COLO829 (cell line): ENCODE measurements around the gene MAPKAPK5.
"Not testable (repeated sequence)": the region's sequence is repeated elsewhere in the genome, so short reads cannot be mapped to it uniquely, and the experiment has no call there.

Experiments
- DNase-seq: peaks from one replicate; pipeline ENCODE4 v3.0.0; 2012; ENCODE audit warnings: low spot score

MAPKAPK5 gene, protein sequence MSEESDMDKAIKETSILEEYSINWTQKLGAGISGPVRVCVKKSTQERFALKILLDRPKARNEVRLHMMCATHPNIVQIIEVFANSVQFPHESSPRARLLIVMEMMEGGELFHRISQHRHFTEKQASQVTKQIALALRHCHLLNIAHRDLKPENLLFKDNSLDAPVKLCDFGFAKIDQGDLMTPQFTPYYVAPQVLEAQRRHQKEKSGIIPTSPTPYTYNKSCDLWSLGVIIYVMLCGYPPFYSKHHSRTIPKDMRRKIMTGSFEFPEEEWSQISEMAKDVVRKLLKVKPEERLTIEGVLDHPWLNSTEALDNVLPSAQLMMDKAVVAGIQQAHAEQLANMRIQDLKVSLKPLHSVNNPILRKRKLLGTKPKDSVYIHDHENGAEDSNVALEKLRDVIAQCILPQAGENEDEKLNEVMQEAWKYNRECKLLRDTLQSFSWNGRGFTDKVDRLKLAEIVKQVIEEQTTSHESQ

DNA sequence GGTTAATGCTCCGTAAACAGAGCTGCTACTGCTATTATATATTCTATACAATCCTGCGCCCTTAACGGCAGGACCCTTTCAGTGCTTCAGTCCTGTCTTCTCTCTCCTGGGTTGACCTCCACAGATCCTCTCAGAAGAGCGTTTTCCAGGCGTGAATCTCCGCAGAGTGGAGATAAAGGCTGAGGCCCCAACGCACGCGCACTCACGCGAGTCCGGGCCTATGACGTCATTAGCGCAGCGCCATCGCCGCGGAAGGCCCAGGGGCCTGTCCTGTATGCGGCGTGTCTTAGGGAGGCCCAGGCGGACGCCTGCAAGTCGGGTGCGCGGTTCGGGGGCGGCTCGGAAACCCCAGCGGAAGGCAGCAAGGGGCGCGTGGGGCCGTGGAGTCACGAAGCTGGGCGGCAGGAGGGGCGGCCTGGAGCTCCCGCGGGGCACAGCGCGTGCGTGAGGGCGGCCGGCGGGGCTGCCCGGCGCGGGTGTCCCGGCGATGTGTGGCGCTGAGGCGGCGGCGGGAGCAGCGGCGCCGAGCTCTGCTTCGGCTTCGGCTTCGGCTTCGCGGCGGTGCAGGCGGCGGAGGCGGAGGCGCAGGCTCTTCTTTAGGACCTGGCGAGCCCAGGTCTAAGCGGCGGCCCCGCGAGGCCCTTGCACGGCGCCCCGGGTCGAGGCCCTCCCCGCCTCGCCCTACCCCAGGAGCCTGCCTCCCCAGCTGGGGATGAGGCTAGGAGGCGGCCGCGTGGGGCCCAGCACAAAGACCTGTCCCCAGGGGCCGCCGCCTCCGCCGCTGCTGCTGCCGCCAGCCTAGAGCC, at the start of gene MAPKAPK5:
TSS of gene MAPKAPK5 (plus strand) at position 479 of the 806 bp plus-strand sequence. CDS start 506 bp downstream, outside the sequence.
- DNase-seq = peak; percentile 99

DNA sequence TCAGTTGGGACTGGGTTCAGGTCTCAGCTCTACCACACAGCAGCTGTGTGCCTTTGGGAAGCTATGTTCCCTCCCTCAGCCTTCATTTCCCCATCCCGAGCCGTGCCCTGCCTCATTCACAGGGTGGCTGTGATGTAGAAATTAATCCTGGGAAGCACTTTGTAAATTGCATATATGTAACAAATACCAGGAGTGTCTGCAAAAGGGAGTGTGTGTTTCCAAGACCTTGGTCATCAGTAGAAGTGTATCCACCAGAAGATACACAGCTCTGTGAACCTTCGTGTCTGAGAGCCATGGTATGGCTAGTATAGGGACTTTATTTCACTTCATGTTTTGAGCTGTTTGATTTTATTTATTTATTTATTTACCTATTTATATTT, 49.2 kb upstream of the MAPKAPK5 start:
- DNase-seq = no peak

DNA sequence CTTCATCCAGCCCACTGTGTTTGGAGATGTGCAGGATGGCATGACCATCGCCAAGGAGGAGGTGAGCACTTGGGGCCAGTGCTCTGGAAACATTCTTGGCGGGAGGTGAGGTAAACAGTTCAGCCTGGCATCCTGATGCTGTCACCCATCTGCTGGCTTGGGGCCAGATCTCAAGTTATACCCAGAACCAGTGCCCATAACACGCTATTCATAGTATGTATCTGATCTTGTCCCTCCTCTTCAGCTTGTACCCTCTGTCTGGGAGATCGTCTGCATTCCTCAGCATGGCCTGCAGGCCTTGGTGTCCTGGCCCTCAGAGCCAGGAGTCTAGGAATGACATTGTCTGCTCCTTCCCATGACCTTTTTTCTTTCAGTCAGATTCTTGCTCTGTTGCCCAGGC, 43.8 kb upstream of the MAPKAPK5 start:
- DNase-seq = no peak

DNA sequence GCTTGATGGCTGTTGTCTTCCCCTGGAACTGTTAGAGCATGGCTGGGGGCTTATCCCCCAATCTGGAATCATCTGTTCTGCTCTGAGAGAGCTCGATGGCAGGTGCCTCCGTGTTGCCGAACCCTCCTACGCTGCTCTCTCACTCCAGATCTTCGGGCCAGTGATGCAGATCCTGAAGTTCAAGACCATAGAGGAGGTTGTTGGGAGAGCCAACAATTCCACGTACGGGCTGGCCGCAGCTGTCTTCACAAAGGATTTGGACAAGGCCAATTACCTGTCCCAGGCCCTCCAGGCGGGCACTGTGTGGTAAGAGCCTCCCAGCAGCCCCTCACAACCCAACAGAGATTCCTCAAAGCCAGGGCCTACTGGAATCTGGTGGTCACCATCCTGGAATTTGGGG, 42.3 kb upstream of the MAPKAPK5 start:
- no peak for DNase-seq

DNA sequence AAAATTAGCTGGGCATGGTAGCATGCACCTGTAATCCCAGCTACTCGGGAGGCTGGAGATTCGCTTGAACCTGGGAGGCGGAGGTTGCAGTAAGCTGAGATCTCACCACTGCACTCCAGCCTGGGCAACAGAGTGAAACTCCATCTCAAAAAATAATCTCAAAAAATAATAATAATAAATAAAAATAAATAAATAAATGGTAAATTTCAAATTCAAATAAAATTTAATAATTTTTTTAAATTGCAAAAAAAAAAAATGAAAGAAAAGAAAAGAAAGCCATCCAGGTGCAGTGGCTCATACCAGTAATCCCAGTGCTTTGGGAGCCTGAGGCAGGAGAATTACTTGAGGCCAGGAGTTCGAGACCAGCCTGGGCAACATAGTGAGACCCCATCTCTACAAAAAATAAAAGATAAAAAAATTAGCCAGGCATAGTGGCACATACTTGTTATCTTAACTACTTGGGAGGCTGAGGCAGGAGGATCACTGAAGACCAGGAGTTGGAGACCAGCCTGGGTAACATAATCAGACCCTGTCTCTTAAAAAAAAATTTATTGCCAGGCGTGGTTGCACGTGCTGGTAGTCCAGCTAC, 38.9 kb upstream of the MAPKAPK5 start:
- DNase-seq = no peak

DNA sequence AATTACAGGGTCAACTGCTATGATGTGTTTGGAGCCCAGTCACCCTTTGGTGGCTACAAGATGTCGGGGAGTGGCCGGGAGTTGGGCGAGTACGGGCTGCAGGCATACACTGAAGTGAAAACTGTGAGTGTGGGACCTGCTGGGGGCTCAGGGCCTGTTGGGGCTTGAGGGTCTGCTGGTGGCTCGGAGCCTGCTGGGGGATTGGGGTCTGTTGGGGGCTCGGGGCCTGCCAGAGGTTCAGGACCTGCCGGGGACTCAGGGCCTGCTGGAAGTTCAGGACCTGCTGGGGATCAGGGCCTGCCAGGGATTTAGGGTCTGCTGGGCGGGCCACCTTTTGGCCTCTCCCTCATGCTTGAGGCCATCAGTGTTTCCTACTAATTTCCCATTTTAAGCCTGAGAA, 38.2 kb upstream of the MAPKAPK5 start:
- no peak for DNase-seq

DNA sequence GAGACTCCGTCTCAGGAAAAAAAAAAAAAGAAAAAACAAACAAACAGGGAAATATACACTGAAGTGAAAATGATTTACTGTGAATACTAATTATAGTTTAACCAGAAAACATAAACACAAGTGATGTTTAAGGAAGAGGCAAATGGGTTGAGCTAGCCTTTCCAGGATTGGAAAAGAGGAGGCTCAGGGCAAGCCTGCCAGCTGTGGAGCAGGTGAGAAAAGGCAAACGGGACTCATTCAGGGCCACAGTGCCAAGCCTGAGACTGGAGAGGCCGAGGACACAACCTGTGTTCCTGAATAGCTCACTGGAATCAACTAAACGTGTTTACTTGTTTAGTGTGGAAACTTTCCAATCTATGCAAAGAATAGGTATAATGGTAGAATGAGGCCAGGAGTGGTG, 35.7 kb upstream of the MAPKAPK5 start:
- no peak for DNase-seq

DNA sequence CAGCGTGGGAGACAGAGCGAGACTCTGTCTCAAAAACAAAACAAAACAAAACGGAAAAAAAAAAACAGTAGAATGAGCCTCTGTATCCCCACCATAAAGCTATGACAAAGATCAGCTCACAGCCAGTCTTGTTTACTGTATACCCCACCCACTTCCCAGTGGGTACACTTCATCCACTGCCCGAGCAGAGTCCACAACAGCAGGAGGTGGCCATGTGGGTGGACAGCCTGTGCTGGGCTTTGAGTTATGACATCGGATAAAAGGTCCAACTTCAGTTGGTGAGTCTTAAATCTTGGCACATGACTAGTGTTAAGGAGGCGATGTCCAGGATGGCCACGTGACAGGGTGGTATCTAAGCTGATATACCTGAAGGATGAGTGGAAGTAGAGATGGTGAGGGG, 34.8 kb upstream of the MAPKAPK5 start:
- DNase-seq = no peak

DNA sequence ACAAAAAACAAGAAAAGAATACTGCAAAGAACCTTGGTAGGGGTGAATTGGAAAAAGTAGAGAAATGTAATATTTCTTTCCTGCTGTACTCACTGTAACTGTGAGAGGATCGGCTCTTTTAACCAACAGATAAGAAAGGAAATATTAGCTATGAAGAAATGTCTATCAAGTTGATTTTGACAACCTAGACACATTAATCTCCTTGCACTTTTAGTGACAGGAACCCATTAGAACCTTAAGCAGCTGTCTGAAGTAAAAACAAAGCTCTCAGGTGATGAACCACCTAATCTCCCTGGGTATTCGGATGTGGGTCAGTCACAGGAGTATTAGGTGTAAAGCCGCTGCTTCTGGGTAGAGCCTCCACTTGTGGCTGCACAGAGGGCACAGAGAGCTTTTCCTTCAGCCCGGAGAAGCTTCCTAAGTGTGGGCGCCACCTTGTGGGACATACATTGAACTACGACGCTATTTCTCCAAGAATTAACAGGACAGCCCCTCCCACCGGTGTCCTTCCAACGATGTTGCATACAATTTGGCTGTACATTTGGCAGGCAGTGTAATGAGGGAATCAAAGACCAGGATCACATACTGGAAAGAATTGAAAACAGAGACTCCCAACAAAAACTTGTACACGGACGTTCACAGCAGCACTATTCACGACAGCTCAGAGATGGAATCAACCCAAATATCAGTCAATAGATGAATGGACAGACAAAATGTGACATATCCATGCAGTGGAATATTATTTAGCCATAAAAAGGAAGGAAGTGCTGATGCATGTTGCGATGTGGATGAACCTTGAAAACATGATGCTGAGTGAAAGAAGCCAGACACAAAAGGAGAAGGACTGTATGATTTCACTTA, 28.9 kb upstream of the MAPKAPK5 start:
- peak; percentile 90 for DNase-seq

DNA sequence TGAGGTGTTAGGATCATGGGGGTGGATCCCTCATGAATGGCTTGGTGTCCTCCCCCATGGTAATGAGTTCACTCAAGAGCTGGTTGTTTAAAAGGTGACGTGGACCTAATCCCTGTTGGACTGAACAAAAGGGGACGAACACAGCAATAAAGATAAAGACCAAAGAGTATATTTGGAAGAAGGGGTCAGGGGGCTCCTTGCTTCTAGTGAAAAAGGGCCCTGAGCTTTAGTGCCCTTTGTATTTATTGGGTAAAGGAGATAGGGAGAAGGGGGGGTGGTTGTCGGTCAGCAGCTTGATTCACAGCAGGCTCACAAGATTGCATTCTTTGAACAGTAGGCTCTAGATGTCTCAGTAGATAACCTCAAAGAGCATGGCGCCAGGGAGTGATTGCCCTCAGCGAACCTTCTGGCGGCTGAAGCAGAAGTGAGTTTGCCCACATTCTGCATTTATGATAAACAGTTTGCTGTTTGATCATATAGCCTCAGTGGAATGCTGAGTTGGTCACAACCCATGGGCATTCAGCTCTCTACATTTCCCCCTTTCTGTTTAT, 25.9 kb upstream of the MAPKAPK5 start:
- no peak for DNase-seq

DNA sequence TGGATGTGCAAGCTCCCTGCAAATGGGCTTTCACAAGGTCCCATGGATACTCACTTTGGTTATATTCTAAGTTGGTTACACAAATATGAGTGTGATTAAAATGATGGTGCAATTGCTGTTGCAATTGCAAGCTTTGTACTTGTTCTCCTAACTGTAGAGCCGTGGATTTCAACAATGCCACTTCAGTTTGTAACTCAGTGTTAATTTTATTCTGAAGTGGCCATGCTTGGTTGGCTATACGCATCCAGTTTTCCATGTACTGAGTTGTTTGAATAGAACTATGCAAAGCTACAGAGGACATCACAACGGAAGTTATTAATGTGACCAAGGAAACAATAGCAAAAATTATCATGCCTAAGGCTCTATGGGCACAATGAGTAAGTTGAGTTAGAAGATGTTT, 25.1 kb upstream of the MAPKAPK5 start:
- DNase-seq = not testable (repeated sequence)

DNA sequence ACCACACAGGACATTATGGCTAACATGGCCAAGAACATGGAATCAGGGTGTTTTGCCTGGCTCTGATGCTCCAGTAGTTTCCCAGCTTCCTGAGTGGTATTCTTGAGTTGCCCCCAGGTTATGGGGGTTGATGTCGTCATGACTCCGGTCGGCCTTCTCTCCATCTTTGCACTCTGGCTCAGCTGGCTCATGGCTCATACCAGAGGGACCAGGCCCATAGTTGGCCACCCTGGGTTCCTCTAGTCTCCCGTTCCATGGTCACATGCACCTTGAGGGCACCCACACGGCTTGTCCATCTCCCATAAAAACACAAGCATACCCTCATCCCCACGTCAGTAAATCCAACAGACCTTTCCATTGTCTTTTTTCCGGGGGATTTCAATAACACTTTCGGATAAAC, 23.7 kb upstream of the MAPKAPK5 start:
- DNase-seq = no peak

DNA sequence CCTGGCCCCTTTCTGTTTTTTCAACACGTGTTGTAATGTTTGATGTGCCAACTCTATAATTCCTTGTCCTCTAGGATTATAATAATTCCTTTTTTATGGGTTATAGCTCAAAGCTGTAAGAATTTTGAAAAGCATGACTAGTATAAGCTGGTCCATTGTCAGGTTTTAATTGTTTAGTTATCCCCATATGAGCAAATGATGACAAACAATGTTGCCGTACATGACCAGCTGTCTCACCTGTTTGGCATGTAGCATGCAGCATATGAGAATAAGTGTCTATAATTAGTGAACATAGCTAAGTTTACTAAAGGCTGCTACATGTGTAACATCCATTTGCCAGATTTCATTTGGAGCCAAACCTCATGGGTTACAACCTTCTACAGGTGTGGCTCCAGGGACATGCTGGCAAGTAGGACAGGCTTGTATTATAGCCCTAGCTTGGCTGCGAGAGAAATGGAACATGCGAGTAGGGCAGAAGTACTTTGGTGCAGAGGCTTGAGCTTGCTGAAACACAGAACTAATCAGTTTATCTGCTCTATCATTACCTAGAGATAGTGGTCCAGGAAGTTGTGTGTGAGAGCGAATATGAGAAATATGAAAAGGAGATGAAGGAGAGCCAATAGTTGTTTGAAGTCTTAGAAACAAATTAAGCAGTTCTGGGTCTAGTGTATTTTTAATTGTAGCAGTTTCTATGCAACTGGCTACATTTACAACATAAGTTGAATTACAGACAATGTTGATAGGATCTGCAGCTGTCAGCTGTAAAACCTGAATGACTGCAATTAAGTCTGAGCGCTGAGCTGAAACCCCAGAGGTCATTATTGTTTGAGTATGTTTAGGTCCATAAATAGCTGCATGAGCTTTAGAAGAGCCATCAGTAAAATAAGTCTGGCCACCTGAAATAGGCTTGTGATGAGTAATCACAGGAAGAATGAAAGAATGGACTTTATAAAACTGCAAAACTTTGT, 22.6 kb upstream of the MAPKAPK5 start:
- DNase-seq = no peak

DNA sequence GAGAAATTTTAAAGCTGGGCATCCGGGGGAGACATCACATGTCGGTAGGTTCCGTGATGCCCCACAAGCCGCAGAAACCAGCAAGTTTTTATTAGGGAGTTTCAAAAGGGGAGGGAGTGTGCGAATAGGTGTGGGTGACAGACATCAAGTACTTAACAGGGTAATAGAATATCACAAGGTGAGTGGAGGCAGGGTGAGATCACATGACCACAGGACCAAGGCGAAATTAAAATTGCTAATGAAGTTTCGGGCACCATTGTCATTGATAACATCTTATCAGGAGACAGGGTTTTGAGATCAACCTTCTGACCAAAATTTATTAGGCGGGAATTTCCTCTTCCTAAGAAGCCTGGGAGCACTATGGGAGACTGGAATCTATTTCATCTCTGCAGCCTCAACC, 21.2 kb upstream of the MAPKAPK5 start:
- not testable (repeated sequence) for DNase-seq

DNA sequence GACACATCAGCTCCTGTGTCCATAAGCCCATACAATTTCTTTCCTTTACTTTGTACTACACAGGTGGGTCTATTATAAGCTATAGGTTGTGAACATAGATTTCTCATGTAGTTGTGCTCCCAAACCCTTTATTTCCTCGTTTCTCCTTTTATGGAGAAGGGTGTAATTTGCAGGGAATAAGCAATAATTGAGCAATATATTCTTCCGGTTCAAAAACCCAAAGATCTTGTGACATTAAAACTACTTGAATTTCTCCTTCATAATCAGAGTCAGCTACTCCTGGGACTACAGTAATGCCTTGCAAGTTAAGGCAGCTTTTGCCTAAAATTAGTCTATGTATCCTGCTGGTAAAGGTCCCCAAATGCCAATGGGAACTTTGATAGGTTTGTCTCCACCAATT, 19.1 kb upstream of the MAPKAPK5 start:
- no peak for DNase-seq

DNA sequence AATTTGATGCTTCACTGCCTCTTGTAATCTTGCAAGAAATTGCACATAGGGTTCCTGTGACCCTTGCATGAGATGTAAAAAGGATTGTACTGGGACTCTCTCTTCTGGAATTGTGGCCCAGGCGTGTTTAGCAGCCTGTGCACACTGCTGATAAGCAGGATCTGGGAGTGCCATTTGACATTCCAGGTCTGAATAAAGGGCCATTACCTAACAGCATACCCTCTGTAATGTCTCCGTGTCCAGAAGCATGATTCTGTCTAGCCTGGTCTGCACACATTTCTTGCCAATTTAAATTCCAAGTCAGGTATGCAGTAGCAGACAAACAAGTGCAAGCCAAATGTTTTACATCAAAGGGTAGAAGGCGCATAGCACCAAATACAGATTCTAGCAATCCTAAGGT, 18.1 kb upstream of the MAPKAPK5 start:
- no peak for DNase-seq

DNA sequence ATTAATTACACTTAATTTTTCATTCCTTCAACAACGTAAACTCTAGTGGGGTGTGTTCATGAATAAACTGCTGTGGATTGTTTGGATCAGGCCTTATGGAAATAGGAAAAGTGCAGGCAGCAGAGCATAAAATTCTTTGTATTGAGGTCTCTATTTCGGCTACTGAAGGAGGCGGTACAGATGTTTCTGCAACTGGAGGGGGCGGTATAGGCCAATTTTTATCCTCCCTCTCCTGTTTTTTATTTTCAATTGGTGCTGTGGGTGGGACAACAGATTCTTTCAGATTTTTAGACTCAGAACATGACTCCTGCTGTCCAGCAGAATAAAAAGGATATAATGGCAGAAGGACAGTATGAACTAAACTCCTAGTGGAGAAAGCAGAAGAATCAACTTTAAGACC, 17.7 kb upstream of the MAPKAPK5 start:
- not testable (repeated sequence) for DNase-seq

DNA sequence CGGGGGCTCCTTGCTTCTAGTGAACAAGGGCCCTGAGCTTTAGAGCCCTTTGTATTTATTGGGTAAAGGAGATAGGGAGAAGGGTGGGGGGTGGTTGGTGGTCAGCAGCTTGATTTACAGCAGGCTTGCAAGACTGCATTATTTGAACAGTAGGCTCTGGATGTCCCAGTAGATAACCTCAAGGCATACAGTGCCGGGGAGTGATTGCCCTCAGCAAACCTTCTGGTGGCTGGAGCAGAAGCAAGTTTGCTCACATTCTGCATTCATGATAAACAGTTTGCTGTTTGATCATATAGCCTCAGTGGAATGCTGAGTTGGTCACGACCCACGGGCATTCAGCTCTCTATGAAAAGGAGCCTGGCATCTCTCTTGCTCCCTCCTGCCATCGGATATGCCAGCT, 16.5 kb upstream of the MAPKAPK5 start:
- no peak for DNase-seq

DNA sequence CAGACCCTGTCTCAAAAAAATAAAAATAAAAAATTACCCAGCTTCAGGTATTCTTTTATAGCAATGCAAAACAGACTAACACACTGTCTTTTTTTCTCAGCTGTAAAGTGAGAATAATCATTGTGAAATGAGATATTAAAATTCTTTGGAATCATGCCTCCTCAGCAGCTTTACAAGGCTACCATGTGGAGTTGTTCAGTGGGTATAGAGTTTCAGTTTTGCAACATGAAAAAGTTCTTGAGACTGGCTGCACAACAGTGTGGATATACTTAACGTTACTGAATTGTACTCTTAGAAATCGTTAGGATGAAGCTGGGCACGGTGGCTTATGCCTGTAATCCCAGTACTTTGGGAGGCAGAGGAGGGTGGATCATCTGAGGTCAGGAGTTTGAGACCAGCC, 15.7 kb upstream of the MAPKAPK5 start:
- DNase-seq = no peak

DNA sequence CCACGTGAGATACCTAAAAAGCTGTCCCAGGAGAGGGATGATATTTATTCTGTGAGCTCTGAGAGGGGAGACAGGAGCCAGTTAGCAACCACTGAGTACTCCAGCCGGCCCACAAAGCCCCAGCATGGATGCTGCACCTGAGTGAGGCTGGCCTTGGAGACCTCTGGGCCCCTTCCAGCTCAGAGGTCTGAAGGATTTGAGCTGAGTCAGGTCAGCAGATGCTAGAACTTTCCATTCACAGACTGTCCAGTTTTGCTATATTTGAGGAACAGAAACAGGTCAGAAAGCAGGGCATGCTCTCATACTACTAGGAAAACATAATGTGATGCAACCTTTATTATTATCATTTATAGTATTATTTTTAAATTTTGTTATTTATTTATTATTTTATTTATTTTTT, 15.0 kb upstream of the MAPKAPK5 start:
- DNase-seq = no peak
